GM23338 (cell line): ENCODE results near the gene ERC1. TPM values are rescaled to one million over a fixed set of nuclear protein-coding genes. Genes with fewer than 3 reads are reported as not detected.

Source experiments
- ATAC-seq: fragments of 200-7000 bp; cut with Tn5 transposase; 3 replicates; pipeline ENCODE4 v1.9.1; 2020
- DNase-seq: peaks from one replicate; pipeline ENCODE4 v3.0.0-alpha.2; 2015; ENCODE audit warnings: low spot score
- H2AFZ ChIP-seq: fragments of 200-600 bp; sonication (generic); 2 replicates; pipeline ENCODE4 v1.8.0; 2016; ENCODE audit warnings: antibody characterized with exemption, mild to moderate bottlenecking, moderate library complexity
- H3F3A ChIP-seq: fragments of 200-600 bp; sonication (generic); replicated peaks from 2 replicates; pipeline ENCODE4 v1.8.0; 2017; ENCODE audit warnings: antibody characterized with exemption, mixed run types, low read depth
- H3K27ac ChIP-seq: fragments of 200-600 bp; sonication (generic); 2 replicates; pipeline ENCODE4 v1.6.1; 2016; ENCODE audit warnings: low read depth
- H3K27me3 ChIP-seq: fragments of 200-600 bp; sonication (generic); 2 replicates; pipeline ENCODE4 v1.8.0; 2016; ENCODE audit warnings: mild to moderate bottlenecking, mixed run types, moderate library complexity; ENCODE audit not compliant: insufficient read depth
- H3K36me3 ChIP-seq: fragments of 200-600 bp; sonication (generic); 2 replicates; pipeline ENCODE4 v1.8.0; 2016; ENCODE audit warnings: mild to moderate bottlenecking; ENCODE audit not compliant: insufficient read depth
- H3K4me1 ChIP-seq: fragments of 200-600 bp; sonication (generic); 2 replicates; pipeline ENCODE4 v1.8.0; 2016; ENCODE audit warnings: mild to moderate bottlenecking, moderate library complexity; ENCODE audit not compliant: insufficient read depth
- H3K4me2 ChIP-seq: fragments of 200-600 bp; sonication (generic); 2 replicates; pipeline ENCODE4 v1.7.1; 2017; ENCODE audit warnings: mixed run types
- H3K4me3 ChIP-seq: fragments of 200-600 bp; sonication (generic); 2 replicates; pipeline ENCODE4 v1.6.1; 2016; ENCODE audit warnings: mixed run types
- H3K79me2 ChIP-seq: fragments of 200-600 bp; sonication (generic); replicated peaks from 2 replicates; pipeline ENCODE4 v1.8.0; 2017; ENCODE audit warnings: mild to moderate bottlenecking; ENCODE audit not compliant: insufficient read depth
- H3K9me2 ChIP-seq: fragments of 200-600 bp; sonication (generic); 2 replicates; pipeline ENCODE4 v1.8.0; 2017; ENCODE audit not compliant: insufficient read depth
- H4K20me1 ChIP-seq: fragments of 200-600 bp; sonication (generic); replicated peaks from 2 replicates; pipeline ENCODE4 v1.8.0; 2017; ENCODE audit warnings: mild to moderate bottlenecking; ENCODE audit not compliant: insufficient read depth
- H3K27ac Mint-ChIP-seq: 2 replicates; pipeline ENCODE4 v1.8.0; 2020; ENCODE audit warnings: inconsistent platforms, mild to moderate bottlenecking, moderate library complexity, mixed read lengths
- H3K27me3 Mint-ChIP-seq: 3 replicates; pipeline ENCODE4 v1.8.0; 2022; ENCODE audit warnings: low read depth, mild to moderate bottlenecking, moderate library complexity, mixed read lengths, inconsistent platforms; ENCODE audit not compliant: insufficient read depth, poor library complexity
- H3K36me3 Mint-ChIP-seq: 3 replicates; pipeline ENCODE4 v1.8.0; 2021; ENCODE audit warnings: low read depth, mild to moderate bottlenecking, inconsistent platforms, moderate library complexity, mixed read lengths
- H3K4me1 Mint-ChIP-seq: 3 replicates; pipeline ENCODE4 v1.8.0; 2020; ENCODE audit warnings: mild to moderate bottlenecking, inconsistent platforms, mixed read lengths
- H3K4me3 Mint-ChIP-seq: 3 replicates; pipeline ENCODE4 v1.8.0; 2021; ENCODE audit warnings: moderate library complexity, mild to moderate bottlenecking, inconsistent platforms, mixed read lengths
- H3K9me3 Mint-ChIP-seq: 3 replicates; pipeline ENCODE4 v1.8.0; 2020; ENCODE audit warnings: moderate library complexity, mild to moderate bottlenecking, inconsistent platforms, mixed read lengths
- CREB1 ChIP-seq: fragments of 250-450 bp; sonication (Bioruptor Pico); IDR thresholded peaks from 2 replicates; pipeline ENCODE4 v1.5.0; 2020; ENCODE audit warnings: low read depth, mild to moderate bottlenecking, moderate library complexity
- CTCF ChIP-seq, 2 experiments: fragments of 200-600 bp in 1 of 2; sonication (generic) in 1 of 2; conservative IDR thresholded peaks; 2 replicates each; pipeline versions ENCODE4 v1.5.1 to v1.6.1; 2016 to 2017; ENCODE audit warnings: antibody characterized with exemption in 2 of 2, low read depth in 2 of 2, mild to moderate bottlenecking in 2 of 2, moderate library complexity in 1 of 2
- ETS1 ChIP-seq: IDR thresholded peaks from 2 replicates; pipeline ENCODE4 v1.6.1; 2016; ENCODE audit warnings: antibody characterized with exemption
- EZH2 ChIP-seq: fragments of 200-600 bp; sonication (generic); IDR thresholded peaks from one replicate; pipeline ENCODE4 v1.8.0; 2017; ENCODE audit warnings: antibody characterized with exemption, mild to moderate bottlenecking, low read depth; ENCODE audit not compliant: unreplicated experiment
- EZH2phosphoT487 ChIP-seq: fragments of 200-600 bp; sonication (generic); IDR thresholded peaks from one replicate; pipeline ENCODE4 v1.8.1; 2018; ENCODE audit warnings: antibody characterized with exemption; ENCODE audit not compliant: unreplicated experiment
- NANOG ChIP-seq: IDR thresholded peaks from 2 replicates; pipeline ENCODE4 v1.6.1; 2016; ENCODE audit warnings: antibody characterized with exemption, borderline replicate concordance
- POLR2AphosphoS5 ChIP-seq: IDR thresholded peaks from 2 replicates; pipeline ENCODE4 v1.6.1; 2016; ENCODE audit warnings: antibody characterized with exemption, low read depth
- REST ChIP-seq: IDR thresholded peaks from one replicate; pipeline ENCODE4 v1.6.1; 2018; ENCODE audit warnings: antibody characterized with exemption; ENCODE audit not compliant: unreplicated experiment
- STAT1 ChIP-seq: IDR thresholded peaks from one replicate; pipeline ENCODE4 v1.6.1; 2016; ENCODE audit warnings: antibody characterized with exemption; ENCODE audit not compliant: unreplicated experiment
- ZNF331 ChIP-seq: fragments of 250-450 bp; sonication (Bioruptor Pico); IDR thresholded peaks from 2 replicates; pipeline ENCODE4 v1.5.0; 2020; ENCODE audit warnings: low read depth, mild to moderate bottlenecking, moderate library complexity
- ZNF462 ChIP-seq: fragments of 250-450 bp; sonication (Bioruptor Pico); IDR thresholded peaks from 2 replicates; pipeline ENCODE4 v1.5.0; 2020; ENCODE audit warnings: mild to moderate bottlenecking, moderate library complexity
- polyA plus RNA-seq: library from polyadenylated mRNA; unstranded; fragments of >200 nt; fragmentation: Nextera tagmentation; extraction: Ambion mirVana; gene quantifications from 2 replicates; pipeline ENCODE4 v1.2.1, GENCODE V29; 2016
- total RNA-seq: library from RNA; depleted of rRNA; stranded (reverse); fragments of >200 nt; shearing (Covaris generic); gene quantifications from 2 replicates; pipeline ENCODE4 v1.2.3, GENCODE V29; 2014

The ERC1 gene
- total and polyA plus RNA-seq, 2 experiments from 2014 or later = 28.1 to 35.3 TPM

- Histone ChIP-seq H3K4me3 (no peak overlapping the region), H4K20me1 (0 out of 2 replicates have a peak, but pooled peaks cover 3% of the 10 kb centered on the region), H2AFZ (no peak overlapping the region), H3K9me2 (no peaks in the 10 kb centered on the region), H3K4me1 (no peaks in the 10 kb centered on the region), H3F3A (no peaks in the 10 kb centered on the region), H3K4me2 (no peak overlapping the region), H3K27ac (no peak overlapping the region), H3K36me3 (no peaks in the 10 kb centered on the region), H3K79me2 (no peaks in the 10 kb centered on the region), H3K27me3 (no peaks in the 10 kb centered on the region)
- H3K4me1 Mint-ChIP-seq = no peaks in the 10 kb centered on the region
- ATAC-seq (no peak), DNase-seq (no peak)
- H3K27ac Mint-ChIP-seq = peak overlapping the region; percentile 75; the same call in 1 of the 2 replicates
- H3K36me3 Mint-ChIP-seq = no peaks in the 10 kb centered on the region
- no peak for TF ChIP-seq STAT1
- no peak for TF ChIP-seq CREB1 (CRISPR knock-in tag)
- TF ChIP-seq EZH2 = no peak
- TF ChIP-seq REST = no peak
- TF ChIP-seq ZNF331 (CRISPR knock-in tag) = no peak
- TF ChIP-seq POLR2AphosphoS5 = no peak
- TF ChIP-seq EZH2phosphoT487 = no peak
- no peak for TF ChIP-seq NANOG
- no peak for TF ChIP-seq ZNF462
- no peak for TF ChIP-seq CTCF (conservative IDR thresholded peaks at IDR 0.05; ENCODE audit: low read depth in 2 of 2)
- no peak for TF ChIP-seq ETS1
- no peaks in the 10 kb centered on the region; the same call in 2 of the 3 replicates for H3K9me3 Mint-ChIP-seq
- H3K4me3 Mint-ChIP-seq = no peak overlapping the region
- H3K27me3 Mint-ChIP-seq = peaks cover 6% of the 10 kb centered on the region
These were observed 266.0 kb downstream of the ERC1 start for GRCh38 chr12:1256991-1257390.
